Endothelial cell of umbilical vein (primary cell): Measurements from ENCODE around the gene GCAT. TPM values are rescaled to one million over a fixed set of nuclear protein-coding genes. Genes with fewer than 3 reads are reported as not detected.
A peak's percentile ranks its signal among the peaks of the same experiment; 100 is the strongest.

Experiments used
- BruUV-seq: library from RNA; stranded (reverse); fragments of 400-500 nt; replicated peaks from 2 replicates; lab custom pipeline; 2021; lab: Mats Ljungman, UMichigan
- CTCF ChIA-PET: fragments of 300-600, 350-600 bp; sonication (Branson Sonifier 250); formaldehyde crosslinking; loops from one replicate; lab custom pipeline; 2021; ENCODE audit warnings: antibody characterized with exemption, inconsistent platforms; lab: Charles Lee
- POLR2A ChIA-PET: fragments of 300-600, 350-600 bp; sonication (Branson Sonifier 250); formaldehyde crosslinking; loops from one replicate; lab custom pipeline; 2021; ENCODE audit warnings: antibody characterized with exemption, inconsistent platforms; lab: Charles Lee
- DNase-seq: peaks from one replicate; pipeline ENCODE4 v3.0.0-alpha.2; 2011; ENCODE audit warnings: low read depth, low spot score
- FAIRE-seq: peaks from 2 replicates; lab custom pipeline; 2011; peaks lifted over from hg19 to GRCh38; lab: Jason Lieb, UNC
- H2AFZ ChIP-seq: 2 replicates; pipeline ENCODE4 v1.6.0; 2012; ENCODE audit warnings: low read depth, low read length, control low read depth, inconsistent platforms
- H3K27ac ChIP-seq: 2 replicates; pipeline ENCODE4 v1.5.1; 2011; ENCODE audit warnings: low read depth, mild to moderate bottlenecking, control low read depth, low read length, moderate library complexity; ENCODE audit not compliant: insufficient read depth
- H3K27me3 ChIP-seq, 2 experiments: 2 replicates each; pipeline versions ENCODE4 v1.6.0 to v1.6.1; 2011; ENCODE audit warnings: low read length in 2 of 2, mixed read lengths in 1 of 2; ENCODE audit not compliant: control insufficient read depth in 2 of 2, insufficient read depth in 2 of 2
- H3K36me3 ChIP-seq, 2 experiments: 2 replicates in 1 of 2; 3 replicates in 1 of 2; pipeline ENCODE4 v1.5.1; 2011; ENCODE audit warnings: low read length in 2 of 2, mild to moderate bottlenecking in 1 of 2, moderate library complexity in 1 of 2; ENCODE audit not compliant: control insufficient read depth in 2 of 2, insufficient read depth in 2 of 2; ENCODE audit errors: extremely low read depth in 1 of 2
- H3K4me1 ChIP-seq: 3 replicates; pipeline ENCODE4 v1.5.1; 2011; ENCODE audit warnings: mild to moderate bottlenecking, low read length; ENCODE audit not compliant: control insufficient read depth, insufficient read depth; ENCODE audit errors: extremely low read depth
- H3K4me2 ChIP-seq: 2 replicates; pipeline ENCODE4 v1.6.1; 2011; ENCODE audit warnings: low read length, control low read depth, mixed read lengths; ENCODE audit not compliant: insufficient read depth
- H3K4me3 ChIP-seq, 3 experiments: fragments of 200-600 bp in 1 of 3; sonication (generic), shearing (Covaris generic) in 1 of 3; replicated peaks in 1 of 3; 2 replicates each; pipeline ENCODE4 v1.5.1; 2011 to 2016; ENCODE audit warnings: control low read depth in 3 of 3, low read length in 3 of 3, mild to moderate bottlenecking in 2 of 3, inconsistent platforms in 1 of 3, low read depth in 1 of 3, moderate library complexity in 1 of 3; ENCODE audit not compliant: insufficient read depth in 1 of 3
- H3K79me2 ChIP-seq: 2 replicates; pipeline ENCODE4 v1.6.0; 2012; ENCODE audit warnings: low read length, inconsistent platforms; ENCODE audit not compliant: control insufficient read depth, insufficient read depth
- H3K9ac ChIP-seq: replicated peaks from 2 replicates; pipeline ENCODE3; 2011; ENCODE audit warnings: low read length, control low read depth; ENCODE audit not compliant: insufficient read depth; ENCODE audit errors: extremely low read depth
- H3K9me1 ChIP-seq: replicated peaks from 3 replicates; pipeline ENCODE4 v1.6.0; 2011; ENCODE audit warnings: mild to moderate bottlenecking, low read length; ENCODE audit not compliant: control insufficient read depth, insufficient read depth; ENCODE audit errors: extremely low read depth
- H3K9me3 ChIP-seq: replicated peaks from 2 replicates; pipeline ENCODE4 v1.5.1; 2012; ENCODE audit warnings: low read length, inconsistent platforms; ENCODE audit not compliant: control insufficient read depth, insufficient read depth
- H4K20me1 ChIP-seq: replicated peaks from 2 replicates; pipeline ENCODE3; 2011; ENCODE audit warnings: mild to moderate bottlenecking, low read length; ENCODE audit not compliant: control insufficient read depth, insufficient read depth; ENCODE audit errors: extremely low read depth
- JUN ChIP-seq: IDR thresholded peaks from 2 replicates; pipeline ENCODE4 v1.6.1; 2011; ENCODE audit warnings: borderline replicate concordance, low read depth; ENCODE audit not compliant: insufficient read length, insufficient read depth
- POLR2AphosphoS5 ChIP-seq: IDR thresholded peaks from 2 replicates; pipeline ENCODE4 v1.6.1; 2012; ENCODE audit warnings: low read depth, mild to moderate bottlenecking, control low read depth, low read length, moderate library complexity; ENCODE audit not compliant: insufficient read depth
- dilution Hi-C: fragments of 300-500 bp; cut with MboI; formaldehyde crosslinking; loops from one replicate; pipeline ENCODE4 v1.15.0; 2019; ENCODE audit warnings: low sequenced_read_pairs; ENCODE audit not compliant: extremely low pct_ligation_motif_present
- intact Hi-C: fragments of 100-400 bp; cut with micrococcal nuclease; formaldehyde crosslinking; loops from one replicate; pipeline ENCODE4 v1.10.0; 2022
- microRNA counts: library from miRNA; unstranded; fragments of <30 nt; microRNA quantifications from one replicate; lab custom pipeline; 2016
- microRNA-seq: library from miRNA; unstranded; fragments of <30 nt; microRNA quantifications from one replicate; pipeline ENCODE4 v1.2.0, GENCODE V29; 2021; ENCODE audit warnings: borderline number of aligned reads, borderline replicate concordance
- polyA plus RNA-seq, 4 experiments: library from polyadenylated mRNA; depleted of rRNA in 3 of 4; stranded (reverse) in 3 of 4; unstranded in 1 of 4; fragments of >200 nt; gene quantifications; 2 replicates each; pipeline versions ENCODE4 v1.2.1 to v1.2.3, GENCODE V29; 2011 to 2012; ENCODE audit warnings: missing spikeins in 1 of 4
- small RNA-seq: library from RNA; depleted of rRNA; stranded (forward); fragments of <200 nt; gene quantifications from one replicate; pipeline ENCODE3, GENCODE V24; 2012; ENCODE audit warnings: low replicate concordance, low read depth; ENCODE audit not compliant: insufficient read depth, insufficient read length
- total RNA-seq: library from RNA; stranded (reverse); gene quantifications from 2 replicates; pipeline ENCODE4 v1.2.3, GENCODE V29; 2021

GCAT gene
- total and polyA plus RNA-seq, 2 donors (not counting 3 experiments of a cell fraction or from before 2014, with no cell fraction given) = 19.7 TPM

- POLR2A ChIA-PET = no interaction called here
- CTCF ChIA-PET = interaction anchor here (5.1 kb wide), 1 partner anchor 48 kb away, joined by 223 read pairs; no protein-coding TSS in a partner anchor
- no TSS peak for BruUV-seq
- no peak for TF ChIP-seq POLR2AphosphoS5
- TF ChIP-seq JUN = no peak
- Histone ChIP-seq H3K4me2 (no peak overlapping the region), H3K27me3 (no peaks in the 10 kb centered on the region), H3K9me3 (no peaks in the 10 kb centered on the region), H3K36me3 (peaks cover 37 to 51% of the 10 kb centered on the region in 2 experiments), H3K4me1 (peaks cover 9% of the 10 kb centered on the region), H3K9ac (no peak overlapping the region), H2AFZ (no peak overlapping the region), H3K4me3 (no peak overlapping the region), H4K20me1 (peaks cover 2% of the 10 kb centered on the region), H3K9me1 (no peaks in the 10 kb centered on the region), H3K79me2 (peaks cover 18% of the 10 kb centered on the region), H3K27ac (no peak overlapping the region)
- intact Hi-C loops (no loop called here), dilution Hi-C loops (no loop called here)
- DNase-seq (no peak), FAIRE-seq (no peak)
Observed at GRCh38 chr22:37865510-37865909, 57.8 kb downstream of the GCAT start.

MicroRNA genes within 50 kb of the gene (microRNA counts, 767-probe panel; counts per million panel counts)
- microRNA hsa-miR-658 (lab: Ali Mortazavi, UCI) = 723 counts per million, percentile 96 among the panel's probes with 10 or more counts
- microRNA hsa-miR-659-3p (lab: Ali Mortazavi, UCI) = 723 counts per million, percentile 96 among the panel's probes with 10 or more counts

Small RNAs within 50 kb of the gene (microRNA-seq; reads per million reads assigned to microRNA genes)
- not detected for gene MIR659

Small RNAs within 50 kb of the gene (small RNA-seq; reads per million reads assigned to genes)
- gene MIR659 = not detected

Other genes starting within 250 kb of the GCAT start
- 141 and 146 TPM in 2 replicates for gene CDC42EP1, start 247.5 kb upstream of the GCAT start, total RNA-seq
- 82.2 and 100 TPM in 2 replicates for gene CDC42EP1, start 247.5 kb upstream of the GCAT start, polyA plus RNA-seq
- gene LGALS2, start 227.8 kb upstream of the GCAT start, total RNA-seq = not detected in 2 replicates
- gene LGALS2, start 227.8 kb upstream of the GCAT start, polyA plus RNA-seq = not detected in 2 replicates
- 55.9 and 67.5 TPM in 2 replicates for gene GGA1, start 199.1 kb upstream of the GCAT start, total RNA-seq
- 54.1 and 75.6 TPM in 2 replicates for gene GGA1, start 199.1 kb upstream of the GCAT start, polyA plus RNA-seq
- gene SH3BP1, start 168.3 kb upstream of the GCAT start, total RNA-seq = 2.8 and 4.3 TPM in 2 replicates
- 2.3 and 4.2 TPM in 2 replicates for gene SH3BP1, start 168.3 kb upstream of the GCAT start, polyA plus RNA-seq
- gene PDXP, start 149.2 kb upstream of the GCAT start, total RNA-seq = 14.8 and 18.0 TPM in 2 replicates
- gene PDXP, start 149.2 kb upstream of the GCAT start, polyA plus RNA-seq = 20.0 and 22.6 TPM in 2 replicates
- gene LGALS1, start 132.3 kb upstream of the GCAT start, total RNA-seq = 2,698 and 3,340 TPM in 2 replicates
- gene LGALS1, start 132.3 kb upstream of the GCAT start, polyA plus RNA-seq = 13,642 and 14,745 TPM in 2 replicates
- 29.1 and 31.5 TPM in 2 replicates for gene NOL12, start 121.6 kb upstream of the GCAT start, total RNA-seq
- 22.0 and 23.2 TPM in 2 replicates for gene NOL12, start 121.6 kb upstream of the GCAT start, polyA plus RNA-seq
- gene TRIOBP, start 110.9 kb upstream of the GCAT start, total RNA-seq = 104 TPM in 2 replicates
- gene TRIOBP, start 110.9 kb upstream of the GCAT start, polyA plus RNA-seq = 53.8 and 60.6 TPM in 2 replicates
- not detected in 2 replicates for gene GALR3, start 15.4 kb downstream of the GCAT start, total RNA-seq
- not detected in 2 replicates for gene GALR3, start 15.4 kb downstream of the GCAT start, polyA plus RNA-seq
- 25.5 and 26.0 TPM in 2 replicates for gene ANKRD54, start 36.4 kb downstream of the GCAT start, total RNA-seq
- gene ANKRD54, start 36.4 kb downstream of the GCAT start, polyA plus RNA-seq = 26.7 and 40.0 TPM in 2 replicates
- 442 and 479 TPM in 2 replicates for gene EIF3L, start 41.5 kb downstream of the GCAT start, total RNA-seq
- gene EIF3L, start 41.5 kb downstream of the GCAT start, polyA plus RNA-seq = 601 and 647 TPM in 2 replicates
- 65.2 and 66.9 TPM in 2 replicates for gene MICALL1, start 98.4 kb downstream of the GCAT start, total RNA-seq
- 23.9 and 30.5 TPM in 2 replicates for gene MICALL1, start 98.4 kb downstream of the GCAT start, polyA plus RNA-seq
- gene C22orf23, start 145.7 kb downstream of the GCAT start, total RNA-seq = 0.44 and 0.46 TPM in 2 replicates
- 0.23 and 0.43 TPM in 2 replicates for gene C22orf23, start 145.7 kb downstream of the GCAT start, polyA plus RNA-seq
- gene POLR2F, start 145.8 kb downstream of the GCAT start, total RNA-seq = 98.3 and 106 TPM in 2 replicates
- 112 and 133 TPM in 2 replicates for gene POLR2F, start 145.8 kb downstream of the GCAT start, polyA plus RNA-seq
- gene SOX10, start 176.6 kb downstream of the GCAT start, total RNA-seq = not detected in 2 replicates
- not detected in 2 replicates for gene SOX10, start 176.6 kb downstream of the GCAT start, polyA plus RNA-seq
- gene PICK1, start 249.5 kb downstream of the GCAT start, total RNA-seq = 18.0 and 18.5 TPM in 2 replicates
- gene PICK1, start 249.5 kb downstream of the GCAT start, polyA plus RNA-seq = 18.8 and 20.8 TPM in 2 replicates